ENCODE data around the gene KLHL28.

Gene KLHL28, protein sequence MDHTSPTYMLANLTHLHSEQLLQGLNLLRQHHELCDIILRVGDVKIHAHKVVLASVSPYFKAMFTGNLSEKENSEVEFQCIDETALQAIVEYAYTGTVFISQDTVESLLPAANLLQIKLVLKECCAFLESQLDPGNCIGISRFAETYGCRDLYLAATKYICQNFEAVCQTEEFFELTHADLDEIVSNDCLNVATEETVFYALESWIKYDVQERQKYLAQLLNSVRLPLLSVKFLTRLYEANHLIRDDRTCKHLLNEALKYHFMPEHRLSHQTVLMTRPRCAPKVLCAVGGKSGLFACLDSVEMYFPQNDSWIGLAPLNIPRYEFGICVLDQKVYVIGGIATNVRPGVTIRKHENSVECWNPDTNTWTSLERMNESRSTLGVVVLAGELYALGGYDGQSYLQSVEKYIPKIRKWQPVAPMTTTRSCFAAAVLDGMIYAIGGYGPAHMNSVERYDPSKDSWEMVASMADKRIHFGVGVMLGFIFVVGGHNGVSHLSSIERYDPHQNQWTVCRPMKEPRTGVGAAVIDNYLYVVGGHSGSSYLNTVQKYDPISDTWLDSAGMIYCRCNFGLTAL

GRCh38 chr14:44961554-44962333 is at the start of gene KLHL28, which contains the start of gene TOGARAM1:
Gene KLHL28, minus strand, starts transcription at chr14:44961947. Its CDS starts 16,019 bp downstream, at chr14:44945928.
Gene TOGARAM1, plus strand, starts transcription at chr14:44962190. Its CDS starts 232 bp downstream, at chr14:44962422.
- DNase-seq: peak; percentile 97

DNA sequence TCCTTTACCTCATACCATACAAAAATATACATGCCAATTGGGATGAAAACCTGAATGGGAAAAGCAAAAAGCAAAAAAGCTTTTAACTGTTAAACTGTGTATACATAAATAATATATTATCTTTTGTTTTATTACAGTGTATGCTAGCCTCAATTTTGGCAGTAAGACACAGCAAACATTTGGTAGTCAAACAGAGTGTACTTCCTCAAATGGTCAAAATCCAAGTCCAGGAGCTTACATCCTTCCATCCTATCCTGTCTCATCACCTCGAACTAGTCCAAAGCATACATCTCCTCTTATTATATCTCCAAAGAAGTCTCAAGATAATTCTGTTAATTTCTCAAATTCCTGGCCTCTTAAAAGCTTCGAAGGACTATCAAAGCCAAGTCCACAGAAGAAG is 42.2 kb upstream of the KLHL28 start:
- no peak for DNase-seq

- DNase-seq: no peak
Measured at GRCh38 chr14:44995770-44996294, 34.1 kb upstream of the KLHL28 start.

DNA sequence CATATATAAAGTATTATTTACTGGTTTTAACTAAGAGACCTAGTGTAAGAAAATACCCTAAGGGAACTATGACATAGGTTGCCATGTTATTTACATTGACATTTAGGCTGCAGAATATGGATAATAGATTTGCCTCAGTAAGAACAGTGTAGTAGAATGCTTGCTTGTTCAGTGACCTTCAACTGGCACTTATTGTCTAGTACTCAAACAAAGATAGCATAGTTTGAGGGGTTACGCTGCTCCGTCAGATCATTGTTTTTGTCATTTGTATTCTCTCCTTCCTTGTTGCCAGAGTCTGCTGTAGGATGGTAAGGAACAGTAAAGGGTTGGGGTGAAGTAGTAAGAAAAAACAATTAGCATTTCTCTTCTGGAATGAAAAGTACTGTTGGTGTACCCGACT is 33.4 kb upstream of the KLHL28 start:
- no peak for DNase-seq

GRCh38 chr14:44990533-44990932 is 28.8 kb upstream of the KLHL28 start:
- no peak for DNase-seq

- peak; percentile 56 for DNase-seq
Measured at GRCh38 chr14:44989497-44990440, 28.0 kb upstream of the KLHL28 start.

- DNase-seq: no peak
Measured at GRCh38 chr14:44988694-44989093, 26.9 kb upstream of the KLHL28 start.

- DNase-seq: no peak
Measured at GRCh38 chr14:44982594-44982993, 20.8 kb upstream of the KLHL28 start.

GRCh38 chr14:44981198-44981597 is 19.5 kb upstream of the KLHL28 start:
- no peak for DNase-seq

- no peak for DNase-seq
Measured at GRCh38 chr14:44979740-44980356, 18.1 kb upstream of the KLHL28 start.

DNA sequence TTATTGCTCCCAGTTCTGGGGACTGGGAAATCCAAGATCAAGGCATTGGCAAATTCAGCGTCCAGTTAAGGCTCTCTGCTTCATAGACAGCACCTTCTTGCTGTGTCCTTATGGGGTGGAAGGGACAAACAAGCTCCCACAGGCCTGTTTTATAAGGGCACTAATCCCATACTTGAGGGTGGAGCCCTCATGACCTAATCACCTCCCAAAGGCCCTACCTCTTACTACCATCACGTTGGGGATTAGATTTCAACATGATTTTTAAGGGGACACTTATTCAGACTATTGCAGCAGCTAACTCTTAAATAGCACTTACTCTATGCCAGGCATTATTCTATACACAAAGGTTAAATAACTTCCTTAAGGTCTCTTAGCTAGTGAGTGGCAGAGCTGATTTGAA is 17.5 kb upstream of the KLHL28 start:
- DNase-seq: no peak

DNA sequence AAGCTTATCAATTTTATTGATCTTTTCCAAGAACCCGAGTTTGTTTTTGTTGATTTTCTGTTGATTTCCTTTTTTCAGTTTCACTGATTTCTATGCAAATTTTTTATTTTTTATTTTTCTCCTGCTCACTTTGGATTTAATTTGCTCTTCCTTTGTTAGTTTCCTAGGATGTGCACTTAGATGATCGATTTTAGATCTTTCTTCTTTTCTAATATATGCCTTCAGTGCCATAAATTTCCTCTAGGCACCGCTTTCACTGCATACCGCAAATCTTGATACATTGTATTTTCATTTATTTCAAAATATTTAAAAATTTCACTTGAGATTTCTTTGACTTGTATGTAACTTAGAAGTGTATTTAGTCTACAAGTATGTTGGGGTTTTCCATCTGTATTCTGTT is 9.7 kb upstream of the KLHL28 start:
- DNase-seq: no peak

GRCh38 chr14:44970907-44971306 is 9.2 kb upstream of the KLHL28 start:
- DNase-seq: no peak

- DNase-seq: no peak
Measured at GRCh38 chr14:44968714-44969113, 7.0 kb upstream of the KLHL28 start.

GRCh38 chr14:44966601-44967336 is 5.0 kb upstream of the KLHL28 start:
- no peak for DNase-seq

DNA sequence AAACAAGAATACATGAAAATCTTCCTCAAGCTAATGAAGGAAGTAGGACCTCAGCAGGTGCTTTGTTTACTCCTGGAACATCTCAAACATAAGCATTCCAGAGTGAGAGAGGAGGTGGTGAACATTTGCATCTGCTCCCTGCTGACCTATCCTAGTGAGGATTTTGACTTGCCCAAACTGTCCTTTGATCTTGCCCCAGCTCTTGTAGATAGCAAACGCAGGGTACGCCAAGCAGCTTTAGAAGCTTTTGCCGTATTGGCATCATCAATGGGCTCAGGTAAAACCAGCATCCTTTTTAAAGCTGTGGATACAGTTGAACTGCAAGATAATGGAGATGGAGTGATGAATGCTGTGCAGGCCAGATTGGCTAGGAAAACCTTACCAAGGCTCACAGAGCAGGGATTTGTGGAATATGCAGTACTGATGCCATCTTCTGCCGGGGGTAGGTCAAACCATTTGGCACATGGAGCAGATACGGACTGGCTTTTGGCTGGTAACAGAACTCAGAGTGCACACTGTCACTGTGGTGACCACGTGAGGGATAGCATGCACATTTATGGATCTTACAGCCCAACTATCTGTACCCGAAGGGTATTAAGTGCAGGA is 2.1 kb upstream of the KLHL28 start:
- DNase-seq: no peak

GRCh38 chr14:44963044-44963528 is 1.3 kb upstream of the KLHL28 start:
- DNase-seq: no peak

DNA sequence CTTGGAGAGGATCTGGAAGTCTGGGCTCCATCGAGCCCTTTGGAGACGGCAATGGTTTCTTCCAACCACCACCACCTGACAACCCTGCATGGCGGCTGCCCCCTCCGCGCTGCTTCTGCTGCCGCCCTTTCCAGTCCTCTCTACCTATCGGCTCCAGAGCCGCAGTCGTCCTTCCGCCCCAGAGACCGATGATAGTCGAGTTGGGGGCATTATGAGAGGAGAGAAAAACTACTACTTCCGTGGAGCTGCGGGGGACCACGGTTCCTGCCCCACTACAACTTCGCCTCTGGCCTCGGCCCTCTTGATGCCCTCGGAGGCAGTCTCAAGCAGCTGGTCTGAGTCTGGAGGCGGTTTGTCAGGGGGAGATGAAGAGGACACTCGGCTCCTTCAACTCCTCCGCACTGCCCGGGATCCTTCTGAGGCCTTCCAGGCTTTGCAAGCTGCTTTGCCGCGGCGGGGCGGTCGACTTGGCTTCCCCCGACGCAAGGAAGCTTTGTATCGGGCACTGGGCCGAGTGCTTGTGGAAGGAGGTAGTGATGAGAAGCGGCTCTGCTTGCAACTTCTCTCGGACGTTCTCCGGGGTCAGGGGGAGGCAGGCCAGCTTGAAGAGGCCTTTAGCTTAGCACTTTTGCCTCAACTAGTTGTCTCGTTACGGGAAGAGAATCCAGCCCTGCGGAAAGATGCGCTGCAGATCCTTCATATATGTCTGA is 742 bp upstream of the KLHL28 start:
- peak; percentile 49 for DNase-seq

- peak; percentile 22 for DNase-seq
Measured at GRCh38 chr14:44961151-44961553, 595 bp downstream of the KLHL28 start.

- DNase-seq: no peak
Measured at GRCh38 chr14:44960646-44961045, 1.1 kb downstream of the KLHL28 start.
